Bronchial epithelial cell (primary cell): ENCODE measurements around the gene NRIP1. TPM values are rescaled to one million over a fixed set of nuclear protein-coding genes. Genes with fewer than 3 reads are reported as not detected.

Source experiments
- DNase-seq: peaks from one replicate; pipeline ENCODE4 v3.0.0-alpha.2; 2010; ENCODE audit warnings: low read depth
- FAIRE-seq: peaks from 2 replicates; lab custom pipeline; 2011; peaks lifted over from hg19 to GRCh38; lab: Jason Lieb, UNC
- H3K27me3 ChIP-seq: 2 replicates; pipeline ENCODE4 v1.5.1; 2011; ENCODE audit warnings: low read length; ENCODE audit not compliant: control insufficient read depth, insufficient read depth
- H3K36me3 ChIP-seq: 2 replicates; pipeline ENCODE4 v1.5.1; 2011; ENCODE audit warnings: low read length; ENCODE audit not compliant: control insufficient read depth, insufficient read depth
- H3K4me3 ChIP-seq: 2 replicates; pipeline ENCODE4 v1.5.1; 2011; ENCODE audit warnings: mild to moderate bottlenecking, low read depth, low read length, control low read depth
- CTCF ChIP-seq: IDR thresholded peaks from 2 replicates; pipeline ENCODE4 v1.5.1; 2011; ENCODE audit warnings: mild to moderate bottlenecking, moderate library complexity, low read length, control low read depth, inconsistent platforms; ENCODE audit not compliant: insufficient read depth, severe bottlenecking
- total RNA-seq: library from RNA; depleted of rRNA; stranded (reverse); fragments of >200 nt; gene quantifications from 2 replicates; pipeline ENCODE4 v1.2.1, GENCODE V29; 2014

The NRIP1 gene
- total RNA-seq, 1 donor from 2014 or later = 64.0 TPM

GRCh38 chr21:15098181-15098580 is 33.4 kb upstream of the NRIP1 start:
- Histone ChIP-seq H3K4me3 (no peak overlapping the region), H3K27me3 (no peaks in the 10 kb centered on the region), H3K36me3 (no peaks in the 10 kb centered on the region)
- TF ChIP-seq CTCF = no peak
- DNase-seq = no peak
- no peak for FAIRE-seq

- FAIRE-seq (no peak), DNase-seq (no peak)
- no peaks in the 10 kb centered on the region for H3K27me3 ChIP-seq
- no peak for TF ChIP-seq CTCF
- no peak overlapping the region for H3K4me3 ChIP-seq
- H3K36me3 ChIP-seq = no peaks in the 10 kb centered on the region
Observed at GRCh38 chr21:15097580-15097979, 32.8 kb upstream of the NRIP1 start.

GRCh38 chr21:15096146-15096545 is 31.3 kb upstream of the NRIP1 start:
- FAIRE-seq (no peak), DNase-seq (no peak)
- H3K36me3 ChIP-seq = no peaks in the 10 kb centered on the region
- H3K27me3 ChIP-seq = no peaks in the 10 kb centered on the region
- no peak for TF ChIP-seq CTCF
- no peak overlapping the region for H3K4me3 ChIP-seq

- no peak for FAIRE-seq
- no peaks in the 10 kb centered on the region for H3K36me3 ChIP-seq
- peak; percentile 10 for DNase-seq
- no peak overlapping the region for H3K4me3 ChIP-seq
- no peaks in the 10 kb centered on the region for H3K27me3 ChIP-seq
- no peak for TF ChIP-seq CTCF
Observed at GRCh38 chr21:15095326-15095725, 30.5 kb upstream of the NRIP1 start.

GRCh38 chr21:15094706-15095105 is 29.9 kb upstream of the NRIP1 start:
- no peak for TF ChIP-seq CTCF
- no peaks in the 10 kb centered on the region for H3K36me3 ChIP-seq
- DNase-seq = peak; percentile 21
- H3K4me3 ChIP-seq = no peak overlapping the region
- no peaks in the 10 kb centered on the region for H3K27me3 ChIP-seq
- no peak for FAIRE-seq

GRCh38 chr21:15093216-15093615 is 28.4 kb upstream of the NRIP1 start:
- TF ChIP-seq CTCF = no peak
- H3K36me3 ChIP-seq = no peaks in the 10 kb centered on the region

More at GRCh38 chr21:15093216-15093615, 28.4 kb upstream of the NRIP1 start:
- H3K4me3 ChIP-seq = no peak overlapping the region
- no peak for DNase-seq
- H3K27me3 ChIP-seq = no peaks in the 10 kb centered on the region
- no peak for FAIRE-seq
